T-helper 1 cell (primary cell): ENCODE measurements around the gene CD82.
"Not testable (repeated sequence)": the region's sequence is repeated elsewhere in the genome, so short reads cannot be mapped to it uniquely, and the experiment has no call there.

Experiments
- DNase-seq, 5 donors: peaks; one replicate each; pipeline ENCODE4 v3.0.0-alpha.2; 2012 to 2020

The CD82 gene

GRCh38 chr11:44535191-44535980 lies 30.1 kb upstream of the CD82 start:
- no peak for DNase-seq

GRCh38 chr11:44536788-44537516 lies 28.5 kb upstream of the CD82 start:
- DNase-seq, result no peak

GRCh38 chr11:44537679-44538078 lies 27.8 kb upstream of the CD82 start:
- no peak for DNase-seq

DNA sequence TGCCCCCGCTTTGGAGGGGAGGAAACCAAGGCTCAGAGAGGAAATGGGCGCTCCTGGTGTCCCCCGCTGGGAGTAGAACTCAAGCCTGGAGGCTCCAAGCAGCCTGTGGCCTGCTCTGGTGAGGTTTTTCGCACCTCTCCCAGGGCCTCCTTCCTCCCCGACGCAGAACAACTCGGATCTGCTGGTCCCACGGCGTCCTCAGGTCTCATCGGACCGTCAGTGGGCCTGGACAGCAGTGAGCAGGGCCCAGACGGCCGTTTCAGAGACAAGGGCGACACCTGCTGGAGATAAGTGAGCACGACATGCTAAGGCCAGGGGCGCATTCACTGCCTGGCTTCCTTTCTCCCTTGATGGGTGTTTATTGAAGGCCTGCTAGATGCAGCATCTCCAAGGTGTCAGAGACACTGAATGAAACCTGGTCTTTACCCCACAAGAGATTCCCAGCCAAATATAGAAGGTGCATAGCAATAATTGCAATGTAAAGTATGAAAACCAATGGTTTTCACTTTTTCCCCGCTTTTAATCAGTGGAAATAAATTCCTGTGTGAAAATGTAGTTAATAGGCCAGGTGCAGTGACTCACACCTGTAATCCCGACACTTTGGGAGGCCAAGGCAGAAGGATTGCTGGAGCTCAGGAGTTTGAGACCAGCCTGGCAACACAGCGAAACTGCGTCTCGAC lies 26.9 kb upstream of the CD82 start:
- DNase-seq, result peak; percentile 33 to 67 (median 50)

GRCh38 chr11:44539971-44540370 lies 25.5 kb upstream of the CD82 start:
- DNase-seq, result no peak

GRCh38 chr11:44540667-44541066 lies 24.8 kb upstream of the CD82 start:
- DNase-seq, result no peak

DNA sequence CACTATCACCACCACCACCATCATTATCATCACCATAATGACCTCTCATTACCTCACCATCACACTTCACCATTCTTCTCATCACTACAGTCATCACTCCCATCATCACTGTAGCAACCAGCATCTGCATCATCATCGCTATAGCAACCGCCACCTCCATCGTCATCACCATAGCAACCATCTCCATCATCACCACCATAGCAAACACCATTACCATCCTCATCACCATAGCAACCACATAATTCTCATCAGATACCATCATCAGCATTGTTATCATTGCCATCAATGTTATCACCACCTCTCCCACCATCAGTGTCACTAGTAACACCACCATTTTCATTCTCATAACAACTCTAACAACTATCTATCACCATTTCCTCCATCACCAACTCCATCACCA lies 23.1 kb upstream of the CD82 start:
- DNase-seq, result no peak

- not testable (repeated sequence) for DNase-seq
These were observed 18.5 kb upstream of the CD82 start for GRCh38 chr11:44546984-44547383.

DNA sequence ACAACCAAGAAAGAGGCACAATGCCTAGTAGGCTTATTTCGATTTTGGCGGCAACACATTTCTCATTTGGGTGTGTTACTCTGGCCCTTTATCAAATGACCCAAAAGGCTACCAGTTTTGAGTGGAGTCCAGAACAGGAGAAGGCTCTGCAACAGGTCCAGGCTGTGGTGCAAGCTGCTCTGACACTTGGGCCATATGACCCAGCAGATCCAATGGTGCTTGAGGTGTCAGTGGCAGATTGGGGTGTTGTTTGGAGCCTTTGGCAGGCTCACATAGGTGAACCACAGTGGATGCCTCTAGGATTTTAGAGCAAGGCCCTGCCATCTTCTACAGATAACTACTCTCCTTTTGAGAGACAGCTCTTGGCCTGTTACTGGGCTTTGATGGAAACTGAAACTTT lies 17.9 kb upstream of the CD82 start:
- DNase-seq, result not testable (repeated sequence)

DNA sequence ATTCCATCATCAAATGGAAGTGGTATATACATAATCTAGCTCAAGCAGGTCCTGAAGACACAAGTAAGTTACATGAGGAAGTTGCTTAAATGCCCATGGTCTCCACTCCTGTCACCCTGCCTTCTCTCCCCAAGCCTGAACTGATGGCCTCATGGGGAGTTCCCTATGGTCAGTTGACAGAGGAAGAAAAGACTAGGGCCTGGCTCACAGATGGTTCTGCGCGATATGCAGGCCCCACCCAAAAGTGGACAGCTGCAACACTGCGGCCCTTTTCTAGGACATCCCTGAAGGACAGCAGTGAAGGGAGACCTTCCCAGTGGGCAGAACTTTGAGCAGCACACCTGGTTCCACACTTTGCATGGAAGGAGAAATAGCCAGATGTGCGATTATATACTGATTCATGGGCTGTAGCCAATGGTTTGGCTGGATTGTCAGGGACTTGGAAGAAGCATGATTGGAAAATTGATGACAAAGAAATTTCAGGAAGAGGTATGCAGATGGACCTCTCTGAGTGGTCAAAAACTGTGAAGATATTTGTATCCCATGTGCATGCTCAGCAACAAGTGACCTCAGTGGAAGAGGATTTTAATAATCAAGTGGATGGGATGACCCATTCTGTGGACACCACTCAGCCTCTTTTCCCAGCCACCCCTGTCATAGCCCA lies 17.3 kb upstream of the CD82 start:
- DNase-seq, result no peak

GRCh38 chr11:44548961-44549749 lies 16.3 kb upstream of the CD82 start:
- not testable (repeated sequence) for DNase-seq

GRCh38 chr11:44550123-44550522 lies 15.3 kb upstream of the CD82 start:
- no peak for DNase-seq

GRCh38 chr11:44551456-44552139 lies 13.9 kb upstream of the CD82 start:
- DNase-seq, result no peak

GRCh38 chr11:44555031-44555800 lies 10.2 kb upstream of the CD82 start:
- DNase-seq, result no peak

GRCh38 chr11:44556735-44557409 lies 8.6 kb upstream of the CD82 start:
- DNase-seq, result peak; percentile 34 to 65 (median 58)

GRCh38 chr11:44557464-44557863 lies 8.0 kb upstream of the CD82 start:
- no peak for DNase-seq

- peak in 1 of 5 donors; percentile 72 for DNase-seq
These were observed 6.1 kb upstream of the CD82 start for GRCh38 chr11:44559207-44559939.

DNA sequence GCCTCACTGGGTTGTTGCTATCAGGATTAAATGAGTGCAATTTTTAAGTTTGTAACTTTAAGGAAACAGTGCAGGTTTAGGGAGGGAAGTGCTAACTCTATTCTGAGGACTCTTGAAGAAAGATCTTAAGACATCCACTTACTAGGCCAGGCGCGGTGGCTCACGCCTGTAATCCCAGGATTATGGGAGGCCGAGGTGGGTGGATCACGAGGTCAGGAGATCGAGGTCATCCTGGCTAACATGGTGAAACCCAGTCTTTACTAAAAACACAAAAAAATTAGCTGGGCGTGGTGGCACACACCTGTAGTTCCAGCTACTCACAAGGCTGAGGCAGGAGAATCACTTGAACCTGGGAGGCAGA lies 5.5 kb upstream of the CD82 start:
- DNase-seq, result not testable (repeated sequence)

DNA sequence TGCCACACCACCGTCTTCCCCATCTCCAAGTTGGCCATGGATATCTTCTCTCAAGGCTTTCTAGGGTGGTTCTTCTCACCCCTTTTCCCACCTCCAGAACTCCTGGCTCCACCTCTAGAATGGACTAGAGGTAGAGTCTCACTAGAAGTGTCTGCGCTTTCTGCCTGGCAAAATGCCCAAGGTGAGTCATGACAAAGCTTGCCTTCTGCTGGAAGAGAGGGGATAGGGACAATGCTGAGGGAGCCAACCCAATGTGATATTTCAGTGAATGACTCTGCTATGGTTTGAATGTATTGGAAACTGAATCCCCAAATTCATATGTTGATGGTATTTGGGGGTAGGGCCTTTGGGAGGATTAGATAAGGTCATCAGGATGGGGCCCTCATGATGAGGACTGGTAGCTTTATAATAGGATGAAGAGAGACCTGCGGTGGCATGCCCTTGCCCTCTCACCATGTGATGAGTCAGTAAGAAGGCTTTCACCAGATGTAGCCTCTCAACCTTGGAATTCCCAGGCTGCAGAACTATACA lies 4.1 kb upstream of the CD82 start:
- DNase-seq, result no peak
